ENCODE results near the gene IPO4. TPM values are rescaled to one million over a fixed set of nuclear protein-coding genes. Genes with fewer than 3 reads are reported as not detected.

Gene IPO4
- total RNA-seq, 1 donor from 2014 or later = 51.8 TPM

Other genes with a start within 250 kb of the IPO4 start
- 35.2 and 37.6 TPM in 2 replicates for gene DHRS4, start 235.0 kb downstream of the IPO4 start, total RNA-seq
- 13.7 and 16.7 TPM in 2 replicates for gene DHRS4L2, start 199.9 kb downstream of the IPO4 start, total RNA-seq
- gene CARMIL3, start 136.8 kb downstream of the IPO4 start, total RNA-seq = 0.34 and 0.50 TPM in 2 replicates
- gene CPNE6, start 117.3 kb downstream of the IPO4 start, total RNA-seq = not detected in 2 replicates
- gene PCK2, start 94.5 kb downstream of the IPO4 start, total RNA-seq = 137 and 156 TPM in 2 replicates
- 71.3 and 93.3 TPM in 2 replicates for gene DCAF11, start 74.0 kb downstream of the IPO4 start, total RNA-seq
- gene NRL, start 73.9 kb downstream of the IPO4 start, total RNA-seq = 1.1 and 1.7 TPM in 2 replicates
- gene FITM1, start 58.2 kb downstream of the IPO4 start, total RNA-seq = 0.28 and 0.34 TPM in 2 replicates
- 87.5 and 111 TPM in 2 replicates for gene PSME1, start 52.6 kb downstream of the IPO4 start, total RNA-seq
- 9.5 and 15.7 TPM in 2 replicates for gene EMC9, start 47.2 kb downstream of the IPO4 start, total RNA-seq
- gene PSME2, start 42.2 kb downstream of the IPO4 start, total RNA-seq = 39.0 and 51.0 TPM in 2 replicates
- gene RNF31, start 41.3 kb downstream of the IPO4 start, total RNA-seq = 33.7 and 37.6 TPM in 2 replicates
- gene IRF9, start 27.6 kb downstream of the IPO4 start, total RNA-seq = 36.1 and 47.5 TPM in 2 replicates
- 1.4 and 1.9 TPM in 2 replicates for gene REC8, start 16.7 kb downstream of the IPO4 start, total RNA-seq
- gene TM9SF1, start 6.6 kb upstream of the IPO4 start, total RNA-seq = 54.3 and 65.7 TPM in 2 replicates
- gene TSSK4, start 16.9 kb upstream of the IPO4 start, total RNA-seq = 0.07 TPM in 1 of 2 replicates, not detected in the other
- 48.9 and 52.4 TPM in 2 replicates for gene CHMP4A, start 24.7 kb upstream of the IPO4 start, total RNA-seq
- gene MDP1, start 27.2 kb upstream of the IPO4 start, total RNA-seq = 4.6 and 12.3 TPM in 2 replicates
- gene NEDD8, start 43.6 kb upstream of the IPO4 start, total RNA-seq = 127 and 135 TPM in 2 replicates
- gene GMPR2, start 44.1 kb upstream of the IPO4 start, total RNA-seq = 72.0 and 80.0 TPM in 2 replicates
- gene TINF2, start 53.8 kb upstream of the IPO4 start, total RNA-seq = 57.8 and 143 TPM in 2 replicates
- 87.8 and 123 TPM in 2 replicates for gene TGM1, start 74.4 kb upstream of the IPO4 start, total RNA-seq
- gene RABGGTA, start 82.8 kb upstream of the IPO4 start, total RNA-seq = 46.8 and 54.6 TPM in 2 replicates
- 19.8 and 27.9 TPM in 2 replicates for gene DHRS1, start 111.0 kb upstream of the IPO4 start, total RNA-seq
- gene NOP9, start 111.0 kb upstream of the IPO4 start, total RNA-seq = 34.2 and 36.0 TPM in 2 replicates
- gene CIDEB, start 119.2 kb upstream of the IPO4 start, total RNA-seq = 1.0 and 2.8 TPM in 2 replicates
- 9.6 and 39.9 TPM in 2 replicates for gene LTB4R2, start 121.3 kb upstream of the IPO4 start, total RNA-seq
- gene LTB4R, start 122.7 kb upstream of the IPO4 start, total RNA-seq = 5.5 and 20.0 TPM in 2 replicates
- gene ADCY4, start 146.3 kb upstream of the IPO4 start, total RNA-seq = 0.85 and 1.0 TPM in 2 replicates
- 1.4 and 4.6 TPM in 2 replicates for gene RIPK3, start 151.2 kb upstream of the IPO4 start, total RNA-seq
- gene NFATC4, start 179.4 kb upstream of the IPO4 start, total RNA-seq = 3.4 and 9.5 TPM in 2 replicates
- gene NYNRIN, start 210.2 kb upstream of the IPO4 start, total RNA-seq = 2.4 and 23.3 TPM in 2 replicates
- gene CBLN3, start 240.9 kb upstream of the IPO4 start, total RNA-seq = 0.34 and 2.5 TPM in 2 replicates
- 134 and 140 TPM in 2 replicates for gene KHNYN, start 241.1 kb upstream of the IPO4 start, total RNA-seq

Data from nasal cavity respiratory epithelium epithelial cell of viscerocranial mucosa (primary cell).